Pancreas (tissue), 10 donors: ENCODE measurements around the gene PCNX1. TPM values are rescaled to one million over a fixed set of nuclear protein-coding genes. Genes with fewer than 3 reads are reported as not detected.

Source experiments
- ATAC-seq, 4 donors: fragments of 200-7000 bp; cut with Tn5 transposase; one replicate each; pipeline versions ENCODE4 v1.8.0 to v1.9.1; 2020; ENCODE audit warnings: mild to moderate bottlenecking in 4 of 4, moderate library complexity in 4 of 4
- DNase-seq, 6 donors: peaks; one replicate each; pipeline ENCODE4 v3.0.0-alpha.2; 2020
- FAIRE-seq: peaks from 2 replicates; lab custom pipeline; 2012; peaks lifted over from hg19 to GRCh38; lab: Jason Lieb, UNC
- H3K27ac ChIP-seq, 4 donors: fragments of 200-600 bp; sonication (generic); 1 replicate in 3 of 4; 2 replicates in 1 of 4; pipeline versions ENCODE4 v1.5.0 to v1.8.0; 2020
- H3K27me3 ChIP-seq, 4 donors: fragments of 200-600 bp; one replicate each; pipeline ENCODE4 v1.8.0; 2021
- H3K36me3 ChIP-seq, 3 donors: fragments of 200-600 bp; sonication (generic) in 1 of 3; one replicate each; pipeline versions ENCODE4 v1.5.0 to v1.8.0; 2020 to 2021
- H3K4me1 ChIP-seq, 3 donors: fragments of 200-600 bp; one replicate each; pipeline ENCODE4 v1.8.0; 2021
- H3K4me3 ChIP-seq, 4 donors: fragments of 200-600 bp; sonication (generic) in 2 of 4; one replicate each; pipeline versions ENCODE4 v1.5.0 to v1.8.0; 2020 to 2021
- H3K9me3 ChIP-seq, 4 donors: fragments of 200-600 bp; one replicate each; pipeline ENCODE4 v1.8.0; 2021
- WGBS, 2 donors: extraction: QIAGEN DNeasy Blood & Tissue Kit; methylation state at CpG; one replicate each; pipeline ENCODE4 v1.1.7; 2013; 5-methylcytosine and 5-hydroxymethylcytosine counted together
- intact Hi-C, 3 donors: fragments of 100-400 bp; cut with DNase I; formaldehyde crosslinking; loops; one replicate each; pipeline versions ENCODE4 v1.11.1 to v1.14.2; 2022
- polyA plus RNA-seq, 2 donors: library from polyadenylated mRNA; stranded (reverse); fragments of 200-250 nt; gene quantifications; one replicate each; pipeline ENCODE4 v1.2.3, GENCODE V29; 2013
- total RNA-seq, 6 donors: library from RNA; stranded (reverse); fragmentation: NEBNext Ultra II Directional in 4 of 6; extraction: Animal tissue kit (Norgen Biotek cat#: 25700) in 4 of 6; gene quantifications; one replicate each; pipeline versions ENCODE4 v1.2.1 to v1.2.4, GENCODE V29; 2021 to 2023
- TF ChIP-seq, protein P1 (sequence below), 4 donors: fragments of 200-600 bp; sonication (generic) in 3 of 4; IDR thresholded peaks; one replicate each; pipeline versions ENCODE4 v1.5.0 to v1.8.0; 2021; ENCODE audit warnings: antibody characterized with exemption in 4 of 4
- donor health status: healthy with polysubstance abuse.
- donor health status: DM: no; HTN: no; CAD: no; lungs with moderate emphysema.
- donor health status: DM: no; HTN: no; CAD: no.
- donor health status: control.
- donor health status: control.
- donor health status: Bipolar disorder and iron deficiency.
- donor health status: DM: yes; HTN: yes; CAD: no.
- donor health status: DM: no; HTN: no; CAD: no.
- donor health status: DM: no; HTN: no; CAD: no.
- donor health status: DM: yes; HTN: yes; CAD: no.

The PCNX1 gene
- total and polyA plus RNA-seq, 8 donors, result 5.0 to 28.7 (median 14.7) TPM

- H3K4me1 ChIP-seq, result no peaks in the 10 kb centered on the region
- no peak overlapping the region for H3K4me3 ChIP-seq
Measured at GRCh38 chr14:71021347-71022011, 114.2 kb downstream of the PCNX1 start.

DNA sequence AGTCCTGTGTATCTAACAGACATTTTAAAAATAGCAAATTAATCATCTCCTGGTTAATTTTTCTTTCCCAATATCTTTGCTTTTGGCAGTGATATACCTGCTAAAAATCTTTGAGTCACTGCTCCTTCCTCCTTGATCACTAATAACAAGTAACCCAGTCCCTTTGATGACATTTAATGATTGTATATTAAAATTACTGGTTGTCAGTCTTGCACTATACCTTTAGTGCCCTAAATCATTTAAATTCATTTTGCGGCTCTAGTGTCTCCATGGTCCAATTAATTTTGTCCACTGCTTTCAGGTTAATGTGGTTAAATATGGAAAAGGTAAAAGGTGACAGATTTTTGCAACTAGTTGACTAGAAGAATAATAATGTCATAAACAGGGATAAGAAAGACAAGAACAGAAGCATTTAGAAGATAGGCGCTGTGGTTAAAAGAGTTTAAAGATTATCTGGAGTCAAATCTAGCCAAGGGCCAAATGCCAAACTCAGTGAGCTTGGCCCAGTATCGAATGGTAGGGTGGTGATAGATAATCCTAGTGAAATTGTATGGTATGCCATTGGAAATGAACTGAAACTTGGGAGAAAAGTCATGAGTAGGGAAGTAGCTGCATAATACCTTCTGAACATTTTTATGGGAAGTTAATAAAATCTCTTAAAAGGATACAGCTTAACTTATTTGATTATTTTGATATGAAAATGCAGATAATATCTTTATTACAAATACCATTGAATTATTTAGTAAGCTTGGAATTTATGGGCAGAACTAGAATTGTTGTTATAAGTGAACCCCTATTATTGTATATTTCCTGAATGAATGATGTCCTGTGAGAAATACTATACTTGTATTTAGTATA, 115.0 kb downstream of the PCNX1 start:
- FAIRE-seq, result no peak
- TF ChIP-seq, protein P1, sequence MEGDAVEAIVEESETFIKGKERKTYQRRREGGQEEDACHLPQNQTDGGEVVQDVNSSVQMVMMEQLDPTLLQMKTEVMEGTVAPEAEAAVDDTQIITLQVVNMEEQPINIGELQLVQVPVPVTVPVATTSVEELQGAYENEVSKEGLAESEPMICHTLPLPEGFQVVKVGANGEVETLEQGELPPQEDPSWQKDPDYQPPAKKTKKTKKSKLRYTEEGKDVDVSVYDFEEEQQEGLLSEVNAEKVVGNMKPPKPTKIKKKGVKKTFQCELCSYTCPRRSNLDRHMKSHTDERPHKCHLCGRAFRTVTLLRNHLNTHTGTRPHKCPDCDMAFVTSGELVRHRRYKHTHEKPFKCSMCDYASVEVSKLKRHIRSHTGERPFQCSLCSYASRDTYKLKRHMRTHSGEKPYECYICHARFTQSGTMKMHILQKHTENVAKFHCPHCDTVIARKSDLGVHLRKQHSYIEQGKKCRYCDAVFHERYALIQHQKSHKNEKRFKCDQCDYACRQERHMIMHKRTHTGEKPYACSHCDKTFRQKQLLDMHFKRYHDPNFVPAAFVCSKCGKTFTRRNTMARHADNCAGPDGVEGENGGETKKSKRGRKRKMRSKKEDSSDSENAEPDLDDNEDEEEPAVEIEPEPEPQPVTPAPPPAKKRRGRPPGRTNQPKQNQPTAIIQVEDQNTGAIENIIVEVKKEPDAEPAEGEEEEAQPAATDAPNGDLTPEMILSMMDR (IDR thresholded peaks at IDR 0.05), result no peak

More at GRCh38 chr14:71021347-71022011, 114.2 kb downstream of the PCNX1 start:
- TF ChIP-seq, protein P1 (IDR thresholded peaks at IDR 0.05), result no peak
- no peaks in the 10 kb centered on the region for H3K27me3 ChIP-seq
- no peak for ATAC-seq
- H3K9me3 ChIP-seq, result no peaks in the 10 kb centered on the region
- FAIRE-seq, result no peak
- H3K27ac ChIP-seq, result no peak overlapping the region
- intact Hi-C loops, result no loop called here
- WGBS, 2 donors, result 65 to 70% methylated on average over 1 of the region's 1 CpG
- DNase-seq, result no peak
- H3K36me3 ChIP-seq, result peaks cover 0 to 5% (median 0%) of the 10 kb centered on the region in 3 donors

DNA sequence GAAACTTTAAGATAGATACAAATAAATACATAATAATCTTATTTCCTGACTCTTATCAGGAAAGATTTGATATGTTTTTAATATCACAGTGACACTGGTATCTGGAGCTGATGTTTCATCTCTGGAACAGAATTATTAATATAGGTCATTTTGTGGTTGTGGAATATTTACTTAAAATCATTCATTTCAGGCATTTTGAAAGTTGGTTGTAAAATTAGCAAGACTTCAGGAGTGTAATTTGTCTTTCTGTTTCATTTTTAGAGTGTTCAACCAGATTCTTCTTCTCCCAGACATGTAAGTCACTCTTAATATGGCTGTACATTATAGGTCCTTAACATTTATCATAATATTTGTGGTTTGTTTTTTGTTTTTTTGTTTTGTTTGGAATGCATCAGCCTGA, 115.7 kb downstream of the PCNX1 start:
- DNase-seq (no peak), ATAC-seq (no peak), FAIRE-seq (no peak)
- no peaks in the 10 kb centered on the region for H3K27me3 ChIP-seq
- H3K36me3 ChIP-seq, result peaks cover 0 to 5% (median 0%) of the 10 kb centered on the region in 3 donors
- H3K4me1 ChIP-seq, result no peaks in the 10 kb centered on the region
- intact Hi-C loops, result no loop called here
- no peaks in the 10 kb centered on the region for H3K9me3 ChIP-seq
- H3K4me3 ChIP-seq, result no peak overlapping the region
- H3K27ac ChIP-seq, result no peak overlapping the region
- TF ChIP-seq, protein P1 (IDR thresholded peaks at IDR 0.05), result no peak

More for the DNA sequence above, 115.0 kb downstream of the PCNX1 start:
- no peaks in the 10 kb centered on the region for H3K27me3 ChIP-seq
- no peak overlapping the region for H3K27ac ChIP-seq
- no peak overlapping the region for H3K4me3 ChIP-seq
- no peaks in the 10 kb centered on the region for H3K4me1 ChIP-seq
- no peaks in the 10 kb centered on the region for H3K9me3 ChIP-seq
- DNase-seq (no peak), ATAC-seq (no peak)
- H3K36me3 ChIP-seq, result peaks cover 0 to 5% (median 0%) of the 10 kb centered on the region in 3 donors
- intact Hi-C loops, result no loop called here
- 63 to 69% methylated on average over 3 of the region's 3 CpGs for WGBS, 2 donors

- no peaks in the 10 kb centered on the region for H3K27me3 ChIP-seq
- TF ChIP-seq, protein P1 (IDR thresholded peaks at IDR 0.05), result no peak
- no peak for FAIRE-seq
- no peak for DNase-seq
- H3K4me3 ChIP-seq, result no peak overlapping the region
- intact Hi-C loops, result no loop called here
- 95 to 96% methylated on average over 2 of the region's 2 CpGs for WGBS, 2 donors
- no peak for ATAC-seq
- H3K4me1 ChIP-seq, result no peaks in the 10 kb centered on the region
- peaks cover 0 to 8% (median 0%) of the 10 kb centered on the region in 3 donors for H3K36me3 ChIP-seq
- H3K27ac ChIP-seq, result no peak overlapping the region
- H3K9me3 ChIP-seq, result no peaks in the 10 kb centered on the region
Measured at GRCh38 chr14:71029236-71029781, 122.0 kb downstream of the PCNX1 start.
